Endometrial microvascular endothelial cells (primary cell): ENCODE data around the gene ATP13A4. TPM values are rescaled to one million over a fixed set of nuclear protein-coding genes. Genes with fewer than 3 reads are reported as not detected.

Experiments used
- in situ Hi-C: cut with HindIII; loops from 2 replicates; pipeline ENCODE4 v1.10.0; 2017; ENCODE audit warnings: low sequenced_read_pairs, low pct_unique_long_range_greater_than_20kb; ENCODE audit errors: inconsistent ontology term
- total RNA-seq: library from RNA; depleted of rRNA; stranded (reverse); fragments of >200 nt; gene quantifications from one replicate; pipeline ENCODE4 v1.2.3, GENCODE V29; 2015; ENCODE audit errors: inconsistent ontology term

ATP13A4 gene
- total RNA-seq, 1 donor from 2014 or later: not detected

DNA sequence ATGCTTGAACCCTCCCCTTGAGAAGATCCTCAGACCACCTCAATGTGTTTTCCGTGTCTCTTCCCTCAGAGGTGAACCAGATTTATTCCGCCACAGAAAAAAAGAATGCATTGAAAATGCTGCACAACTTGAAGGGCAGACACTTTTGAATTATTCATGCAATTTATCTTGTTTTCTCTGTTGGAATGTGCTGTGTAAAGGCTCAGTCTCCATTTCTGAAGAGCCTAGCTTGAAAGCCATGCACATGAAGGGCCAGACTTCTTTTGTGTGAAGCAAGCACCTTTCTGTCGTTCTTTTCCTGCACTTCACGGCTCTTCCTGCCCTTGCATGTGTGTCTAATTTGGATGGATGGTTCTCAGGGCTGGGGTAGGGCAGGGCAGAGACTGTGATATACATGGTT, 97.2 kb downstream of the ATP13A4 start:
- in situ Hi-C loops: no loop called here

DNA sequence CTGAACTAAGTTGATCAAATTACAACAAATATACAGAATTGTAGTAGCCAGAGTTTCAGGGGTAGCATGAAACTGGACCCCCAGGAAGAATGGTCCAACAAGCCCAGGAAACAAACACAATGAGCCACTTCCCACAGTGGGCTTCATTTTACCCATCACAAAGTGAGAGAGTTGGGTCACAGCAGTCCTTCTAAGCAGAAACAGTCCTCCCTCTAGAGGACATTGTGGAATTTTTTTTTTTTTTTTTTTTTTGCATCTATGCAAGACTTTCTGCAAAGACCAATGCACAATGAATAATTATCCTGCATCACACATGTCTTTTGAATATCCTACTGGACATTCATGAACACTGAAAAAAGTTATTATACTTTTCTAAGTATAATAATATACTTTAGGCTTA, 102.4 kb downstream of the ATP13A4 start:
- in situ Hi-C loops: no loop called here

GRCh38 chr3:193451902-193452301, 102.8 kb downstream of the ATP13A4 start:
- in situ Hi-C loops: no loop called here

DNA sequence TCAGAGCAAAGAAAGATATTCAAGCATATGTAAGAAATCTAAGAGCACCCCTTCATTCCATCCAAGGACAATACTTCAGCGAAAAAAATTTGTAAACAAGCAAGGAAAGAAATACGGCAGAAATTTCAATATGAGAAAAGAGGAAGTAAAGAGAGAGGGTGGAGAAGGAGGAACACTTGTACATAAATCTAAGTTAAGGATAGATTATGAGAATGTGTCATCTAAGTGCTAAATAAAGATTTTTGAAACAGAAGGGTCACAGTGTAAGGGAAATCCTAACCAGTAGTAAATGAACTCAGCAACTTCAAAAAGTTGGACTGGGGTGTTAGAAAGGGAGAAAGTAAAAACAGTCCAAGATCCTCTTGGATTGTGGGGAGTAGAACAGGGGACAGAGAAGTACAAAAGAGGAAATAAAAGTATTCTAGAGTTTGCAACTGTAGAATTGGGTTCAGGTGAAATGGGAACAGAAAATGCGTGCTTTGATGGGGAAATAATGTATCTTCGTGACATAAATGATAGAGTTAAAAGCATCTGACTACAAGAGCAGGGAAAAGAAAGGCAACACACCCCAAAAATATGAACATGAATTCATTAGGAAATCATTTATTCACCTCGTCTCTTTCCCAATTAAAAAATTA, 107.6 kb downstream of the ATP13A4 start:
- in situ Hi-C loops: no loop called here

DNA sequence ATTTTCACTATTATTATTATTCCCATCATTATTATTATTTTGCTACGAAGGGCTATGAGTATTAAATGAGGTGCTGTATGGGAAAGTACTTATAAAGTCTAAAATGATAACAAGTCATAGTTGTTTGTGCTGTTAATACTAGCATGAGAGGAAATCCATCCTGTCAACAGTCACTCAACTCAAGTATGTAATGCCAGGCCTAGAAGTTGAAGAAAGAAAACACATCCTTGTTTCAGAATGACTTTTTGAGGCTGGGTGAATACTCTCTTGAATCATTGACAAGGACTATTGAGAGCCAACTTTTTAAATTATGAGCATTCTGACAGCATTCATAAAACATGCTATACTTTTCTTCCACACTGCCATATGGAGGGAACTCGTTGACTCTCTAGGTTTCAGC, 115.3 kb downstream of the ATP13A4 start:
- in situ Hi-C loops: no loop called here

- in situ Hi-C loops: no loop called here
These were observed 135.9 kb downstream of the ATP13A4 start for GRCh38 chr3:193418576-193419373.

- in situ Hi-C loops: no loop called here
These were observed 138.1 kb downstream of the ATP13A4 start for GRCh38 chr3:193416629-193417028.

DNA sequence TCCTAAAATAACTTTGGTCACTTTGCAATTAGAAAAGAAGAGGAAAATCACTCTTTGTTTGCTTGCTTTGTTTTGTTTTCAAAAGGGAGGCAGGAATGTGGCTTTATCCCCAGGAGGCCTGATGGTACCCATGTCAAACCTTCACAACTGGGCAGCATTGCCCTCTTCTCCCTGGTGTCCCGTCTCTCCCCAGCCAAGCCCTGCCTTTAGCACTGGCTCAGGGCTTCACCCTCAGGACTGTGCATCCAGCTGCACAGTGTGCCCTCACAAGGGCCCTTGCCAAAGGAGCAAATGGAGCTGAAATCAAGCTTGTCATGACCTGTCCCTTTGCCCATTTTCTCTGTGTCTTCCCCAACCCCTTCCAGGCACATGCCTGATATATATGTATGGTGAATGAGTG, 147.0 kb downstream of the ATP13A4 start:
- in situ Hi-C loops: no loop called here

- in situ Hi-C loops: no loop called here
These were observed 147.6 kb downstream of the ATP13A4 start for GRCh38 chr3:193407112-193407511.

GRCh38 chr3:193403307-193403706, 151.4 kb downstream of the ATP13A4 start:
- in situ Hi-C loops: no loop called here

- in situ Hi-C loops: no loop called here
These were observed 154.4 kb downstream of the ATP13A4 start for GRCh38 chr3:193400304-193400703.

DNA sequence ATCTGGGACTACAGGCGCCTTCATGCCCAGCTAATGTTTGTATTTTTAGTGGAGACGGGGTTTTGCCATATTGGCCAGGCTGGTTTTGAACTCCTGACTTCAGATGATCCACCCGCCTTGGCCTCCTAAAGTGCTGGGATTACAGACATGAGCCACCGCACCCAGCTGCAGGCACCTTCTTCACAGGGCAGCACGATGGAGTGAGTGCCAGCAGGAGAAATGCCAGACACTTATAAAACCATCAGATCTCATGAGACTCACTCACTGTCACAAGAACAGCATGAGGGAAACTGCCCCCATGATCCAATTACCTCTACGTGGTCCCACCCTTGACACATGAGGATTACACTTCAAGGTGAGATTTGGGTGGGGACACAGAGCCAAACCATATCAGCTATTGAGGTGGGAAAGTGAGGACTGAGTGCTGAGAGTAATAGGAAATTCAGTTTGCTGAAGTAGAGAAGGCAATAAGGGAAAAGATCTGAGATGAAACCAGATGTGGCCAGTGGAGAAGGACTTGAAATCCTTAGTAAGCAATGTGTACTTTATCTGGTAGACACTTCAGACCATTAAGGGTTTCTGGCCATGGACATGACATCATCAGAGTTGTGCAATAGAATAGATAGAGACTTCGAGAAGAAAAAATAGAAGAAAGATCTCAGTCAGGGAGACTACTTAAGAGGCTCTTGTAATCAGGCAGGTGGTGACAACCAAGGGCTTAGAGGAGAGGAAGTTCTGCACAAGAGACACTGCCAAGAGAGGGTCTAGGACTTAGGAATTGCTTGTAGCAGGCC, 158.0 kb downstream of the ATP13A4 start:
- in situ Hi-C loops: no loop called here

GRCh38 chr3:193391902-193392301, 162.8 kb downstream of the ATP13A4 start:
- in situ Hi-C loops: no loop called here

- in situ Hi-C loops: no loop called here
These were observed 165.4 kb downstream of the ATP13A4 start for GRCh38 chr3:193389335-193389734.

- in situ Hi-C loops: no loop called here
These were observed 166.3 kb downstream of the ATP13A4 start for GRCh38 chr3:193388361-193388760.

DNA sequence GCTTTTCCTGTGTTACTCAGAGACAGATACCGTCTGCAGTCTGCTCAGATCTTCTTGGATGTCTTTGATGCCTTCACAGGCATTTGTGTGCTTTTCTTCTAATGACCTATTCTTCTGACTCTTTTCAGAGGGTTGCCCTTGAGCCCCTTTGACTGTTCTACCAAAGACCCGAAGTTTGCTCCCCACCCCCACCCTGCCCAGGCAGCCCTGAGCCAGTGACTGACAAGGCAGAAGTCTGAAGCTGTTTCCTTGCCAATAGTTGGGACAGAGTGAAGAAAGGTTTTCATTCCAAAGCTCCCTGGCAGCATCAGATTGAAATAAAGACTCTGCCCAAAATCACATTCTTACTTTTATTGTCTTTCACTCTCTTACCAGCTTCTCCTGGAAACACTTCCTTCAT, 167.1 kb downstream of the ATP13A4 start:
- in situ Hi-C loops: no loop called here

DNA sequence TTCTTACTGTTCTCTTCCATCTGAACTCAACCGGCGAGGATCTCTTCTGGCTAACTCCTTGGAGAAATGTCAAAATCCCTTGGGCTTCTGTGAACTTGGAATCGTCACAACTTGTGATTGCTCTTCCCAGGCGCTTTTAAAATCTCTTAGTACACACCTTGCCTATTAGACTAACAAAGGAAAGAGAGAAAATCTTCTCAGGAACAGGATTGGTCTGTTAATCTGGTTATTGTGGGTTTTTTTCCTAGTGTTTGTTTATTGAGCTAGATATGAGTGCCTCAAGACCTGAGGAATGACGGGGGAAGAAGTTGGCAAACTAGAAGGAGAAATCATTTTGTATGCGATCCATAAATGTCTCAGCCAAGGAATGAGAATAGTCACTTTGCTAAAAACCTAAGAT, 176.0 kb downstream of the ATP13A4 start, which contains the start of gene ATP13A5:
Gene ATP13A5, minus strand, starts transcription at position 48 of the 400 bp plus-strand sequence. Its CDS starts 28 bp downstream, at position 20.
- in situ Hi-C loops: no loop called here

DNA sequence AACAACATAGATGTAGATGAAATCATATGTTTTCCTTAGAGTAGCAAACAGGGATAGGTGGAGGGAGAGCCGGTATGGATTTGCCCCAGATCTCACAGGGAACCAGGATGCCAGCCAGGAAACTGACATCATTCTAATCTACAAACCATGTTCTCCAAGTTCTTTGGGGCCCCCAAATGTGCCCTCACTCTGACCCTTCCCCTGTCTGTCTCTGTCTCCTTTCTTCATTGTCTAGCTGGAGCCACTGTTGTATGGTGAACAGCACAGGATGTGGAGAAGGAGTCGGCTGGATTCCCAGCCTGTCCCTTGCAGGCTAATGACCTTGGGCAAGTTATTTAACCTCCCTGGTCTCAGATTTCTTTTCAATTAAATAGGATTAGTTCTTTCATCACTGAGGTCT, 177.1 kb downstream of the ATP13A4 start:
- in situ Hi-C loops: no loop called here

DNA sequence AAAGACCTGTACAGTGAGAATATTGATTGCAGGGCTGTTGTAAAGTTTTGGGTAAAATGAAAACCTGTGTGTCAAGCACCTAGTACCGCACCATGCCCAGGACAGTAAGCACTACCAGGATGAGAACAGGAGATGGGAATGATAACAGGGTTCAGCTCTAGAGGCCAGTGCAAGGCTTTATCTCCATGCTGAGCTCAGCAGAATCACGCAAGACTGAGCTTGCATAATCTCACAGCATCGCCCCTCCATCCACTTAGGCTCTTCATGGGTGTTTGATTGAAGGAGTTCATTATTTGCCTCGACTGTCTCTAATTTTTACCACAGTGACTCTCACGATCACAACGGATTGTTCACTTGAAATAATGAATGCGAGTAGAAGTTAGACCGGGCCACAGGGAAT, 179.1 kb downstream of the ATP13A4 start:
- in situ Hi-C loops: no loop called here

DNA sequence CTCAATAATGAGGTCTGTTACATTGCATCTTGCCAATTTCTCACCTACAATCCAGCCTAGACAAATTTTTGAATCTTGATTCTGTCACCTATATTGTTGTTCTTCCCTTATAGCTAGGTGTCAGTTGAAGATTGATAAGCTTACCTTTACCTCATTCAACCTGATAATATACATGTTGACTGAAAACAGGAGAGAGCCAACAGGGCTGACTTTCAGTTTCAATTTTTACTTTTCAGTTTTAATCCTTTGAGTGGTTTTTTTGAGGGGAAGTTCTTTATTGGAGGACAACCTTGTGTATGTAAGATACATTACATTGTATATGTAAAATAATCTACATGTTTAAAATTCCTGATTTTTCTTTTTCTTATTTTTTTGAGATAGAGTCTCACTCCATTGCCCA, 181.9 kb downstream of the ATP13A4 start:
- in situ Hi-C loops: no loop called here
